ENCODE results near the gene FCHSD2. TPM values are rescaled to one million over a fixed set of nuclear protein-coding genes. Genes with fewer than 3 reads are reported as not detected.

Gene FCHSD2
- total RNA-seq, 1 donor from 2014 or later: 27.7 TPM

DNA sequence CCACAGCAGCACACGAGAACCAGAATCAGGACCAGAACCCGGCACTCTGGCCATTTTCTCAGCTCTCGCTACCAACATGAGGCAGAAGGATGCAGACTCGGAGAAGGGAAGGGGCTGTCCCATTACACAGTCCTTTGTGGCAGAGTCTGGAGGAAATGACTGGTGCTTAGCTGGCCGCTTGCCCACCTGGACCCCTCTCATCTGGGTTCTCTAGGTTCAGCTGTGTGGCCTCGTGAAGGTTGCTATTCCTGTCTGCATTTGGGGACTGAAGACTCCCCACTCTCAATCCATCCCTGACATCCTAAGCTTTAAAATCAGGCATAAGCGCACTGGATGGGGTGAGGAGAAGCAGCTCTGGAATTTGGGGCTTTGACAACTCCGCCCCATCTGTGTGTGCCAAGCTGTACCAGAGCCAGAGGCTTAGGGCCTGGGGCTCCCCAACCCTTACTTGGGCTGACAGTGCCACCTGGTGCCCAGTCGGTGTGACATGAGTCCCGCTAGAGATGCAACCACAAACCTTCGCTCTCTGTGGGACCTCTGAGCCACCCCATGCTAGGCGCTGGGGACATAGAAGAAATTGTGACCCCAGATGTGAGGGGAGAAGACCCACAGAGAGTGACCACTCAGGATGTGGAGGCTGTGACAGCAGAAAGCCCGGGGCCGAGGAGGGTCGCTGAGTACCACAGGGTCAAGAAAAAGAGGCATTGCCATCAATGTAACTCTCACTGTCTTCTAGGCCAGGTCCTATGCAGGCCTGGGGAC, 35.8 kb upstream of the FCHSD2 start:
- intact Hi-C loops (cut with micrococcal nuclease): loop anchor here (1.0 to 5.0 kb wide), 6 partner anchors 36 to 591 kb away; partner anchors contain the start of gene FCHSD2

GRCh38 chr11:73177380-73177777, 35.3 kb upstream of the FCHSD2 start:
- intact Hi-C loops (cut with micrococcal nuclease): loop anchor here (5.0 kb wide), 1 partner anchor 590 kb away; no protein-coding TSS in a partner anchor

More for the DNA sequence above, 35.8 kb upstream of the FCHSD2 start:
- Mint-ChIP-seq H3K4me3 (no peak overlapping the region), H3K36me3 (ENCODE audit: low read depth) (no peaks in the 10 kb centered on the region), H3K9me3 (no peaks in the 10 kb centered on the region), H3K27me3 (ENCODE audit: insufficient read depth) (peaks cover 20% of the 10 kb centered on the region), H3K27ac (no peak overlapping the region), H3K4me1 (ENCODE audit: low read depth) (peaks cover 30% of the 10 kb centered on the region)
- peak; percentile 68 for DNase-seq (ENCODE audit: low spot score)

GRCh38 chr11:73176874-73177155, 34.7 kb upstream of the FCHSD2 start:
- Mint-ChIP-seq H3K27ac (no peak overlapping the region), H3K27me3 (ENCODE audit: insufficient read depth) (peaks cover 15% of the 10 kb centered on the region), H3K9me3 (no peaks in the 10 kb centered on the region), H3K4me3 (no peak overlapping the region), H3K36me3 (ENCODE audit: low read depth) (no peaks in the 10 kb centered on the region), H3K4me1 (ENCODE audit: low read depth) (peaks cover 30% of the 10 kb centered on the region)
- intact Hi-C loops (cut with micrococcal nuclease): loop anchor here (5.0 kb wide), 1 partner anchor 590 kb away; no protein-coding TSS in a partner anchor
- no peak for DNase-seq (ENCODE audit: low spot score)

More at GRCh38 chr11:73177380-73177777, 35.3 kb upstream of the FCHSD2 start:
- Mint-ChIP-seq H3K4me3 (no peak overlapping the region), H3K36me3 (ENCODE audit: low read depth) (no peaks in the 10 kb centered on the region), H3K27ac (no peak overlapping the region), H3K4me1 (ENCODE audit: low read depth) (peaks cover 30% of the 10 kb centered on the region), H3K27me3 (ENCODE audit: insufficient read depth) (peaks cover 18% of the 10 kb centered on the region), H3K9me3 (no peaks in the 10 kb centered on the region)
- no peak for DNase-seq (ENCODE audit: low spot score)

DNA sequence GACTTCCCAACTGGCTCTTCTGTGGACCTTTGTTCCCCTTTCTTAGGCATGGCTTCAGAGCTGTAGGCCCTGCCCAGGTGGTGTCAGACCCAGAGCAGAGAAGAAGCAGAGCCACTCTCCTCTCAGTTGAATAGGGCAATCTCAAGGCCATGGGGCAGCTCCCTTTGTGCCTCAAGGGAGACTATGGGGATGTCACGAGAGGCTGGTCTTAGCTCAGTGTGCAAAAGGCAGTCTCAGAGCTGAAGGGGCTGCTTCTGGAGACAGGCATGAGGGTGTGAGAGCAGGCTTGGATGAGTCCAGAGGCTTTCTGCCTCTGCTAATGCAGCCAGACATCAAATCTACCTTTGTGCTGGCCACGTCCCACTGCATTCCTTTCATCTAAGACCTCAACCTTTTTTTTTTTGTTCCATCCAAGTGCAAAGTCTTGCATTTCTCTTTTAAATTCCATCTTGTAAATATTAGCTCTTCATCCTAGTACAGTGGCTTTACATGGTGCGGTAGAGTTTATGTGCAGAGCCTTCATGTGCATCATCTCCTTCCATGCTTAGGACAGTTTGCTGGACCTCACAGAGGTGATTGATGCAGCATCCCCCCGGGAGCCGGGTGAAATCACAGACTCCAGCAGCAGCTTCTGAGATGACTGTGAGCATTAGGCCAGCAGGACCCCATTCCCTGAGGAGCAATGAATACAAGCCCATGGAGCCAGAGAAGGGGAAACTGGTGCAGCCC, 34.2 kb upstream of the FCHSD2 start:
- Mint-ChIP-seq H3K4me3 (no peak overlapping the region), H3K36me3 (ENCODE audit: low read depth) (no peaks in the 10 kb centered on the region), H3K27ac (no peak overlapping the region), H3K9me3 (no peaks in the 10 kb centered on the region), H3K4me1 (ENCODE audit: low read depth) (peaks cover 30% of the 10 kb centered on the region), H3K27me3 (ENCODE audit: insufficient read depth) (peaks cover 11% of the 10 kb centered on the region)
- intact Hi-C loops (cut with micrococcal nuclease): loop anchor here (5.0 kb wide), 1 partner anchor 589 kb away; no protein-coding TSS in a partner anchor
- DNase-seq (ENCODE audit: low spot score): no peak

DNA sequence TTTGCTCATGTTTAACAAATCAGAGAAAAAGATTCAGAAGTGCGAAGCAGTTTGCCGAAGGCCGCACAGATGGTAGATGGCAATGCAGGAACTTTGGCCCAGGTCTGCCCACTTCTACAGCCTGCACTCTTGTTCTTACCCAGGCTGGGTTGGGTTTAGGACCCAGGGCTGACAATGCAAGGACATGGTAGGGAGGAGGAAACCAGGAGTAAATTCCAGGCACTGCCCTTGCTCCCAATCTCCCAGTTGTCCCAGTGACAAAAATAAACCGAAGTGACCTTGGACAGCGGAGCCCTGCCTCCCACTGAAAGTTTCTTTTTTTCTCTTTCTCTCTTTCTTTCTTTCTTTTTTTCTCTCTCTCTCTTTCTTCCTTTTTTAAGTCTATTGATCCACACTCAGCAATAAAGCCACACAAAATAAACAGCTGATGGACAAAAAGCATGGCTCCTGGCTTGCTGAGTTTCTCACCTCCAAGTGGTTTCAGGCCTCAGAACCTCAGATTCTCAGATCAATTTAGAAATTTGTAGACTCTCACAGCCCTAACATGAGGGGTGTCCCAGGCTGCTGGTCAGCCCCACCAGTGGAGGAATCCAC, 33.5 kb upstream of the FCHSD2 start:
- no peaks in the 10 kb centered on the region for H3K36me3 Mint-ChIP-seq (ENCODE audit: low read depth)
- DNase-seq (ENCODE audit: low spot score): no peak
- no peaks in the 10 kb centered on the region for H3K9me3 Mint-ChIP-seq
- H3K27me3 Mint-ChIP-seq (ENCODE audit: insufficient read depth): peaks cover 8% of the 10 kb centered on the region
- no peak overlapping the region for H3K4me3 Mint-ChIP-seq
- peaks cover 30% of the 10 kb centered on the region for H3K4me1 Mint-ChIP-seq (ENCODE audit: low read depth)
- no peak overlapping the region for H3K27ac Mint-ChIP-seq
- intact Hi-C loops (cut with micrococcal nuclease): loop anchor here (5.0 kb wide), 1 partner anchor 588 kb away; no protein-coding TSS in a partner anchor

DNA sequence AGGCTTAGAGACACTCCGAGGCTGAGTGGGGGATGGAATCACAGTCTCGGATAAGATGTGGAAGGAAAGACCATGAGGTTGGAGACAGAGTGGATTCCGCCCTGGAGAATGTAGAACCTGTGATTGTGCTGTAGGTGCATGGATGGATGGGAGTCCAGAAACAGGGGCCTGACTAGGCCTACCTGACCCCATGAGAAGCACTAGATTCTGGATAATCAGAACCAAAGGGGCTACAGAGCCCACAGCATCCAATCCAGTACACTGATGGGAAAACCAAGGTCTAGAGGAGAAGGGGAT, 32.3 kb upstream of the FCHSD2 start:
- peaks cover 6% of the 10 kb centered on the region for H3K27me3 Mint-ChIP-seq (ENCODE audit: insufficient read depth)
- H3K4me3 Mint-ChIP-seq: no peak overlapping the region
- H3K36me3 Mint-ChIP-seq (ENCODE audit: low read depth): no peaks in the 10 kb centered on the region
- intact Hi-C loops (cut with micrococcal nuclease): no loop called here
- H3K9me3 Mint-ChIP-seq: no peaks in the 10 kb centered on the region
- H3K4me1 Mint-ChIP-seq (ENCODE audit: low read depth): peaks cover 30% of the 10 kb centered on the region
- no peak for DNase-seq (ENCODE audit: low spot score)
- H3K27ac Mint-ChIP-seq: no peak overlapping the region

DNA sequence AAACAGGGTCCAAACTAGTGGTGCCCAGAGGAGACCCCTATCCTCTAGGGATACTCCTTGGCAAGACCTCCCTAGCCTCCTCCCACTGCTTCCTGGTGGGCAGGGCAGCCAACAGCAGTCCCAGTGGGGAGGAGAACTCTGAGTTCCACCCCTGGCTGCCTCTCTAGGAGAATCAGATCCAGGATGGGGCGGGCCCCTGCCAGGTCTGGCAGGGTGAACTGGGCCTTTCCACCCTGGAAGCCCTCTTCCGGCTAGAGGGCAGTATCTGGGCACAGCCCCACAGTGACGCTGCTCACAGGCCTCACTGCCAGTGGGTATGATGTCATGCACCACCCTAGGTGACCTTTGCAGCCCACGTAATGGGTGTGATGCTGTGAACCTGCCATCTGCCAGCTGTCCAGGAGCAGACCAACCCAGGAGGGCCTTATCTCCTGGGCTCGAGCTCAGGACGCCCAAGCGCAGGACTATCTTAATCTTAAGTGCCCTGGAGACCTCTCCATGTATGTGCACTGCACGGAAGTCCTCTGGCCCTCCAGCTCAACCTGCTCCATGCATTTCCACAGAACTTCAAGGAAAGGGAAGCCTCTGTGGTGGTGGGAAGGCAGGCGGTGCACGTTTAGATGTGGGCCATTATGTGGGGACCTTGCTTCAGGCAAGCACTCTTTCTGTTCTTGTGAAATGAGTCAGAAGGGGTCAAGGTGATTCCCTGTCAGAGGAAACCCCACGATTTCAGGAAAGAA, 31.8 kb upstream of the FCHSD2 start:
- H3K4me3 Mint-ChIP-seq: no peak overlapping the region
- intact Hi-C loops (cut with micrococcal nuclease): no loop called here
- H3K27me3 Mint-ChIP-seq (ENCODE audit: insufficient read depth): peaks cover 4% of the 10 kb centered on the region

DNA sequence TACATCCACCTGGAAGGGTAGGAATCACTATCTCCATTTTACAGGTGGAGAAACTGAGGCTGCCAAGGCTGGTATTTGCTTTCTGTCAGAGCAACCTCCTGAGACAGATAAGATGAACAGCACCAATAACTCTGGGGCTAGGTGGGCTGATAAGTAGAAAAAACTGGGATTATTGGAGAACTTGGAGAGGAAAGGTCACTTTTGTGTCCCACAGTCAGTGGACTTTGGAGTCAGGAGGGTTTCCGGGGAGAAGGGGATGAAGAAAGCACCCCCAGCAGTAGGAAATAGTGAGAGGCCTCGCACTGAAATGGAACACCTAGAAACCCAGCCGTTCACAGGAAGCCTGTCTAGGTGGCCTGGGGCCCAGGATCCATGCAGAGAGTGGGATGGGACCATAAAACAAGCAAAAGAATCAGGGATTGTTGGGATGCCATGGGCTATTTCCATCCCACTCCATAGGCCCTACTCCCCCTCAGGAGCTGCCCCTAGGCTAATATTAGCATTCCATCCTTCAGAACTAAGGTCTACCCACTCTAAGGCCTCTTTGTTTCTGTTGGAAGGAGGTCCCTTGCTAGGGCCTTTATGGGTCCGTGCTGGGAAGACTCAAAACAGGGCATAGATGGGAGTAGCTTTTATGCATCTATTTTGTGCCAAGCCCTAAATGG, 31.0 kb upstream of the FCHSD2 start:
- intact Hi-C loops (cut with micrococcal nuclease): no loop called here
- DNase-seq (ENCODE audit: low spot score): no peak
- Mint-ChIP-seq H3K4me1 (ENCODE audit: low read depth) (peaks cover 27% of the 10 kb centered on the region), H3K27ac (no peak overlapping the region), H3K4me3 (no peak overlapping the region), H3K9me3 (no peaks in the 10 kb centered on the region), H3K36me3 (ENCODE audit: low read depth) (no peaks in the 10 kb centered on the region), H3K27me3 (ENCODE audit: insufficient read depth) (peaks cover under 1% of the 10 kb centered on the region)

More for the DNA sequence above, 31.8 kb upstream of the FCHSD2 start:
- Mint-ChIP-seq H3K4me1 (ENCODE audit: low read depth) (peaks cover 30% of the 10 kb centered on the region), H3K9me3 (no peaks in the 10 kb centered on the region), H3K27ac (no peak overlapping the region), H3K36me3 (ENCODE audit: low read depth) (no peaks in the 10 kb centered on the region)
- DNase-seq (ENCODE audit: low spot score): no peak

- Mint-ChIP-seq H3K36me3 (ENCODE audit: low read depth) (no peaks in the 10 kb centered on the region), H3K27ac (no peak overlapping the region), H3K9me3 (no peaks in the 10 kb centered on the region), H3K4me1 (ENCODE audit: low read depth) (peaks cover 13% of the 10 kb centered on the region), H3K4me3 (no peak overlapping the region), H3K27me3 (ENCODE audit: insufficient read depth) (no peaks in the 10 kb centered on the region)
- intact Hi-C loops (cut with micrococcal nuclease): no loop called here
- DNase-seq (ENCODE audit: low spot score): no peak
Measured at GRCh38 chr11:73171436-73172161, 29.5 kb upstream of the FCHSD2 start.

DNA sequence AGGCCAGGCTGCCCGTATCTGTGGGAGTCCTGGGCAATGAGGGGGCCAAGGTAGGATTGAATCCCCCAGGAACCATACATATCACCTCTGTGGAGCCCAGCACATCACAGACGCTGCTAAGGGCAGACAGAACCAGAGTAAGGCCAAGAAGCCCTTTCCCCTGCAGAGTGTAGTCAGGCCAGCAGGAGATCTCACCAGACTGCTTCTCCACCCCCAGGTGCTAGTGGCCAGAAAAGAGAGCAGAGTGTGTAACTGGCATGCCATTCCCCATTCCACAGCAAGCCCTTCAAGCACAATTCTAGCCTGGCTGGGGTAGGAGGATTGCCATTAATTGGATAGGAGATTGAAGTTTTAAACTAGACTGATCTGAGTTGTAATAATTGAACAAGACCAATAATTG, 28.0 kb upstream of the FCHSD2 start:
- Mint-ChIP-seq H3K27ac (no peak overlapping the region), H3K9me3 (no peaks in the 10 kb centered on the region), H3K27me3 (ENCODE audit: insufficient read depth) (no peaks in the 10 kb centered on the region), H3K4me1 (ENCODE audit: low read depth) (no peaks in the 10 kb centered on the region), H3K36me3 (ENCODE audit: low read depth) (no peaks in the 10 kb centered on the region), H3K4me3 (no peak overlapping the region)
- DNase-seq (ENCODE audit: low spot score): no peak
- intact Hi-C loops (cut with micrococcal nuclease): no loop called here

DNA sequence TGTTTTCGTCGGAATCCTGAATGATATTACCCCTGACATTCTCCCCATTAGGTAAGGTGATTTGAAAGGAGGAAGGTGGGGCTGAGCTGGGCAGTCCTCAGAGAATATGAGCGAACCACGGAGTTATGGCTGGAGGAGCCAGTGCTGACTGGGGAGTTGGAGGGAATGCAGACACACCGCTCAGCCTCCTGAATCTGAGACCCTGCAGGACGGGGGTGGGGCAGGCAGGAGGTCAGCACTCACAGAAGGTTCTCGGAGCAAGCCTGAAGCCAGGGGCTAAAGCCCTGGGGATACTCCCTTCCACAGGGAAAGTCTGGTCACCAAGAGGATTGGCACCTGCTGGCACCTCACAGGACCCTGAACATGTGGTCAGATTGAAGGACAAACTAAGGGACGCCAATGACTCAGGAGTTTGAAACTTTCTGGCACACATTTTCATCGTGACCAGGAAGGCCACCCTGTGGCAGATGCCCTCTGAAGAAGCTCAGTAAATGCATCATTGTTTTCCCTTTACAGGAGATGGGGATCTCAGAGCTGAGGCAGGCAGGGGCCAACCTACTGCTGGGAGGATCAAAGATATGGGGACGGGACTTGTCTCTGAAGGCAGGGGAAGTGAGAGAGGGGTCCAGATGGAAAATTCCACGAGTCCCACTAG, 26.9 kb upstream of the FCHSD2 start:
- H3K27ac Mint-ChIP-seq: no peak overlapping the region
- H3K4me1 Mint-ChIP-seq (ENCODE audit: low read depth): no peaks in the 10 kb centered on the region
- no peak overlapping the region for H3K4me3 Mint-ChIP-seq
- no peaks in the 10 kb centered on the region for H3K36me3 Mint-ChIP-seq (ENCODE audit: low read depth)
- intact Hi-C loops (cut with micrococcal nuclease): no loop called here
- DNase-seq (ENCODE audit: low spot score): no peak
- peaks cover 2% of the 10 kb centered on the region for H3K27me3 Mint-ChIP-seq (ENCODE audit: insufficient read depth)
- no peaks in the 10 kb centered on the region for H3K9me3 Mint-ChIP-seq

All from activated T-helper 1 cell treated with anti-CD3 and anti-CD28 coated beads, Interleukin-12 subunit alpha, Interleukin-12 subunit beta, Interleukin-2, Interleukin-4 antibody, amounts not matched to agents 30 ng/mL and 10 ng/mL and 1 ng/mL, durations not matched to agents 14 hours and 24 hours and 36 hours (primary cell).